GM23248 (cell line): Measurements from ENCODE around the gene ANTXRL.

Experiments
- EZH2 ChIP-seq: fragments of 200-600 bp; sonication (generic); IDR thresholded peaks from 2 replicates; pipeline ENCODE4 v1.6.1; 2018; ENCODE audit warnings: antibody characterized with exemption, mild to moderate bottlenecking; ENCODE audit not compliant: insufficient read depth, poor library complexity, severe bottlenecking
- EZH2phosphoT487 ChIP-seq: fragments of 200-600 bp; sonication (generic); IDR thresholded peaks from 2 replicates; pipeline ENCODE4 v1.6.1; 2018; ENCODE audit warnings: antibody characterized with exemption, moderate library complexity, mild to moderate bottlenecking, low read depth; ENCODE audit not compliant: insufficient read depth

GRCh38 chr10:46321770-46322169 is 35.0 kb downstream of the ANTXRL start:
- TF ChIP-seq EZH2 (no peak), EZH2phosphoT487 (no peak)
